ENCODE measurements around the gene CBFA2T3.

CBFA2T3 gene

GRCh38 chr16:88885693-88886280, 91.2 kb downstream of the CBFA2T3 start:
- TF ChIP-seq CTCF (IDR thresholded peaks at IDR 0.05; ENCODE audit: unreplicated experiment in 3 of 3) = no peak
- H3K9me3 Mint-ChIP-seq = no peaks in the 10 kb centered on the region
- no peak overlapping the region for H3K27ac Mint-ChIP-seq
- H3K4me1 Mint-ChIP-seq = peaks cover 17% of the 10 kb centered on the region
- H3K36me3 Mint-ChIP-seq (ENCODE audit: low read depth) = no peaks in the 10 kb centered on the region
- peaks cover 13% of the 10 kb centered on the region for H3K27me3 Mint-ChIP-seq (ENCODE audit: low read depth)
- no peak overlapping the region for H3K4me3 Mint-ChIP-seq

- no peak overlapping the region for H3K27ac Mint-ChIP-seq
- TF ChIP-seq CTCF (IDR thresholded peaks at IDR 0.05; ENCODE audit: unreplicated experiment in 3 of 3) = no peak
- H3K27me3 Mint-ChIP-seq (ENCODE audit: low read depth) = peaks cover 13% of the 10 kb centered on the region
- H3K36me3 Mint-ChIP-seq (ENCODE audit: low read depth) = no peaks in the 10 kb centered on the region
- no peaks in the 10 kb centered on the region for H3K9me3 Mint-ChIP-seq
- H3K4me1 Mint-ChIP-seq = peaks cover 25% of the 10 kb centered on the region
- peak overlapping the region in 1 of 3 experiments; percentile 19 for H3K4me3 Mint-ChIP-seq
Measured at GRCh38 chr16:88884569-88885271, 92.3 kb downstream of the CBFA2T3 start.

GRCh38 chr16:88883946-88884345, 93.1 kb downstream of the CBFA2T3 start:
- Mint-ChIP-seq H3K27ac (no peak overlapping the region), H3K4me3 (peak overlapping the region in 1 of 3 experiments; percentile 41), H3K27me3 (ENCODE audit: low read depth) (peaks cover 13% of the 10 kb centered on the region), H3K4me1 (peaks cover 26% of the 10 kb centered on the region), H3K36me3 (ENCODE audit: low read depth) (no peaks in the 10 kb centered on the region), H3K9me3 (no peaks in the 10 kb centered on the region)
- TF ChIP-seq CTCF (IDR thresholded peaks at IDR 0.05; ENCODE audit: unreplicated experiment in 3 of 3) = no peak

- Mint-ChIP-seq H3K27ac (peak overlapping the region in 2 of 3 experiments; percentile 33 to 48), H3K9me3 (no peaks in the 10 kb centered on the region), H3K27me3 (ENCODE audit: low read depth) (peaks cover 13% of the 10 kb centered on the region), H3K36me3 (ENCODE audit: low read depth) (no peaks in the 10 kb centered on the region), H3K4me1 (peaks cover 26% of the 10 kb centered on the region), H3K4me3 (peak overlapping the region in 1 of 3 experiments; percentile 42)
- TF ChIP-seq CTCF (IDR thresholded peaks at IDR 0.05; ENCODE audit: unreplicated experiment in 3 of 3) = no peak
Measured at GRCh38 chr16:88883117-88883895, 93.7 kb downstream of the CBFA2T3 start.

GRCh38 chr16:88882358-88883030, 94.5 kb downstream of the CBFA2T3 start:
- peak overlapping the region in 1 of 3 experiments; percentile 27 for H3K4me3 Mint-ChIP-seq
- H3K27ac Mint-ChIP-seq = peak overlapping the region in 1 of 3 experiments; percentile 62
- H3K4me1 Mint-ChIP-seq = peaks cover 26% of the 10 kb centered on the region
- no peak for TF ChIP-seq CTCF (IDR thresholded peaks at IDR 0.05; ENCODE audit: unreplicated experiment in 3 of 3)
- H3K9me3 Mint-ChIP-seq = no peaks in the 10 kb centered on the region
- H3K27me3 Mint-ChIP-seq (ENCODE audit: low read depth) = peaks cover 13% of the 10 kb centered on the region
- no peaks in the 10 kb centered on the region for H3K36me3 Mint-ChIP-seq (ENCODE audit: low read depth)

Data from nephron (organoid).